Stimulated activated CD8-positive, alpha-beta memory T cell treated with anti-CD3 and anti-CD28 coated beads, Interleukin-12 subunit alpha, Interleukin-12 subunit beta, amount 100 ng/mL, for 24 hours (primary cell): Measurements from ENCODE around the gene POLR2A.
"Not testable (repeated sequence)": the region's sequence is repeated elsewhere in the genome, so short reads cannot be mapped to it uniquely, and the experiment has no call there.

Experiments used
- DNase-seq: peaks from one replicate; pipeline ENCODE4 v3.0.0-alpha.2; 2020; ENCODE audit errors: extremely low read depth

The POLR2A gene

GRCh38 chr17:7478276-7479212, 5.6 kb upstream of the POLR2A start:
- no peak for DNase-seq

GRCh38 chr17:7479213-7480088, 4.7 kb upstream of the POLR2A start, which contains the start of gene ZBTB4:
Gene ZBTB4 (minus strand): TSS chr17:7479631. CDS start chr17:7466801, 12,830 bp downstream.
- DNase-seq: no peak

- no peak for DNase-seq
Observed at GRCh38 chr17:7480089-7480384, 4.1 kb upstream of the POLR2A start.

- not testable (repeated sequence) for DNase-seq
Observed at GRCh38 chr17:7481275-7481674, 2.9 kb upstream of the POLR2A start, which contains the start of gene SLC35G6. Gene SLC35G6 (plus strand): TSS chr17:7481446. CDS start chr17:7481517, 71 bp downstream.

GRCh38 chr17:7481842-7482741, 2.1 kb upstream of the POLR2A start:
- DNase-seq: not testable (repeated sequence)

GRCh38 chr17:7482742-7483088, 1.5 kb upstream of the POLR2A start:
- not testable (repeated sequence) for DNase-seq

- peak; percentile 79 for DNase-seq
Observed at GRCh38 chr17:7483255-7484066, 705 bp upstream of the POLR2A start.

- DNase-seq: no peak
Observed at GRCh38 chr17:7484919-7485377, 782 bp downstream of the POLR2A start.

- DNase-seq: no peak
Observed at GRCh38 chr17:7486181-7486580, 2.0 kb downstream of the POLR2A start.

GRCh38 chr17:7490144-7490543, 6.0 kb downstream of the POLR2A start:
- no peak for DNase-seq

GRCh38 chr17:7491583-7491982, 7.4 kb downstream of the POLR2A start:
- no peak for DNase-seq

- DNase-seq: no peak
Observed at GRCh38 chr17:7493941-7494340, 9.8 kb downstream of the POLR2A start.

- no peak for DNase-seq
Observed at GRCh38 chr17:7495906-7496434, 11.8 kb downstream of the POLR2A start.

- DNase-seq: no peak
Observed at GRCh38 chr17:7496470-7497183, 12.5 kb downstream of the POLR2A start.

- DNase-seq: no peak
Observed at GRCh38 chr17:7497228-7497627, 13.1 kb downstream of the POLR2A start.

- no peak for DNase-seq
Observed at GRCh38 chr17:7497636-7498035, 13.5 kb downstream of the POLR2A start.

- no peak for DNase-seq
Observed at GRCh38 chr17:7499161-7499560, 15.0 kb downstream of the POLR2A start.

GRCh38 chr17:7501729-7502128, 17.6 kb downstream of the POLR2A start:
- DNase-seq: no peak

GRCh38 chr17:7502171-7502847, 18.1 kb downstream of the POLR2A start:
- no peak for DNase-seq
